ENCODE data around the gene TMEM225B.
"Not testable (repeated sequence)": the region's sequence is repeated elsewhere in the genome, so short reads cannot be mapped to it uniquely, and the experiment has no call there.

Gene TMEM225B

DNA sequence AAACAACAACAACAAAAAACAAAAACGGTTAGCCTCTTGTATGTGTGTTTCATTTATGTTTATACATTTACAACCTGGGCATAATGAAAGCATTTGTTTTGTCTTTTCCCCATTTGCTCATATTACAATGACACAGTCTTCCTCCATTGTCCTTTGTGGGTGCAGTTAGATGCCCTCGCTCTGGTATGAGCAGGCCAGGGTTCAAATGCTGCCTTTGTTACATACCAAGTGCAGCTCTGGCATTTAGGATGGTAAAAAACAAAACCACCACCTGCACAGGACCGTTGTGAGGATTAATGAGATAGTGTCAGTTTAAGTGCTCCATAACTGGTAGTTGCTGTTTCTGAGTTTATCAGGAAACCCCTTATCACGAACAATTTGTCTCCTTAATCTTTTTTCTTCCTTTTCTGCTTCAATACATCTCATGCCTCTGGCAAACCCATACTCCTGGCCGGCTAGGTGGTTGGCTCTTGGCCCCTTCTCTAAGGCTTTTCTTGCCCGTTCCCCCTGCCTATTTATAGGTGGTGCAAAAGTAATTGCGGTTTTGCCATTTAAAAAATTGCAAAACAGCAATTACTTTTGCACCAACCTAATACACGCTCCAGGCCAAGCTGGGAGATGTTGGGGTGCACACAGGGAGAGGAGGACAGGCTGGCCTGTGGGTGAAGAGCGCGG lies 18.6 kb upstream of the TMEM225B start:
- no peak for DNase-seq (ENCODE audit: low spot score)

DNA sequence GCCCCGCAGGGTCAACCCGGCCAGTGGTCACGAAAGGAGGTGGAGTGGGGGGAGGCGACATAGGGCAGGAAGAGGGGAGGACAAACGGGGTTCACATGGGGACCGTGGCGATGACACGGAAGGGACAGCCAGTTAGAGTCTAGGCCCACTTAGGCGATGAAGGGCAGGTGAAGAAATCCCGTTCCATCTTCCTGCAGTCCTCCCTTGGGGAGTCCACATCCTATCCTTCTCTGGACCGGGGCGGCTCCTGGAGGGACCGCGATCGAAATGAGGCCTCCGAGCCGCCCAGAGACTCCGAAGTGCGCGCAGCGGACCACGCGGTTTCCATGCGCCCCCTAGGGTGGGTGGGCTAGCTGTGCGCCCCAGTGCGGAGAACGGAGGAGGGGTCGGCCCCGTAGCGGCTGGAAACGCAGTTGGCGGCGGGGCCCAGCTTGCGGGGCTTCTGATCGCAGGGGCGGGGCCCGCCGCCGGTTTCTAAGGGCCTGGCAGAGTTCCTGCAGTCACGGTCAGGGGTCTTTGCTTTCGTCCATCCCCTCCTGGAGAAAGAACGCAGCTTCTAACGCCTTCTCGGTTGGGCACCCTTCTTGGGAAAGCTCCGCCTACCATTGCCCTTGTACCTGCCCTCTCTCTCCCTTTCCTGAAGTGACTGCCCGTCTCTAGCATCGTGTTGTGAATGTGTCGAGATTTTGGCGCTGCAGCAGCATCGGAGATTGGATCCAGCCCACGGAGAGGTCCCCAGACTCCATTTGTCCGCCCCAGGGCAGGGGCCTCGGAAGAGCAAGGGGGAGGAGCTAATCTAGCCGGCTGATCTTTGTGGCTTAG lies 17.9 kb upstream of the TMEM225B start:
- DNase-seq (ENCODE audit: low spot score), result peak; percentile 87

DNA sequence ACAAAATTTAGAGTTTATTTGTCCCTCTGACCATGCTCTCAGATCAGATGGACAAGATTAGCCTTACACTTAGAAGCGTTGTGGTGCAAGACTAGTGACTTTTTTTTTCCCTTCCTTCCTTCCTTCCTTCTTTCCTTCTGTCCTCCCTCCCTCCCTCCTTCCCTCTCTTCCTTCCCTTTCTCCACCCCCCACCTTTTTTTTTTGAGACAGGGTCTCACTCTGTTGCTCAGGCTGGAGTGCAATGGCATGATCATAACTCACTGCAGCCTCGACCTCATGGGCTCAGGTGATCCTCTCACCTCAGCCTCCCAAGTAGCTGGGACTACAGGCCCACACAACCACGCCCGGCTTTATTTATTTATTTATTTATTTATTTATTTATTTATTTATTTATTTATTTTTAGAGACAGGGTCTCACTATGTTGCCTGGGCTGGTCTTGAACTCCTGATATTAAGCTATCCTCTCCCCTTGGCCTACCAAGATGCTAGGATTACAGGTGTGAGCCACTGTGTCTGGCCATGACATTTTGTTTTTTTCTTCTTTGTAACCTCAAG lies 17.2 kb upstream of the TMEM225B start:
- DNase-seq (ENCODE audit: low spot score), result not testable (repeated sequence)

DNA sequence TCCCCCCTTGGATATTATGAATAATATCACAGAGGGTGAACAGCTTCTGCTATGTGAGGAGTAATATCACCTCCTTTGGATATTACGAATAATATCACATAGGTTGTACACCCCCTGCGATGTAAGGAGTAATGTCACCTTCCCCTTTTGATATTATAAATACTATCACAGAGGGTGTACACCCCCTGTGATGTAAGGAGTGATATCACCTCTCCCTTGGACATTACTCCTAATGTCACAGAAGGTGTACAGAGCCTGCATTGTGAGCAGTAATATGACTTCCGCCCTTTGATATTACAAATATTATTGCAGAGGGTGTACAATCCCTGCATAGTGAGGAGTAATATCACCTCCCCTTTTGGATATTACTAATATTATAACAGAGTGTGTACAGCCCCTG lies 9.2 kb upstream of the TMEM225B start:
- no peak for DNase-seq (ENCODE audit: low spot score)

DNA sequence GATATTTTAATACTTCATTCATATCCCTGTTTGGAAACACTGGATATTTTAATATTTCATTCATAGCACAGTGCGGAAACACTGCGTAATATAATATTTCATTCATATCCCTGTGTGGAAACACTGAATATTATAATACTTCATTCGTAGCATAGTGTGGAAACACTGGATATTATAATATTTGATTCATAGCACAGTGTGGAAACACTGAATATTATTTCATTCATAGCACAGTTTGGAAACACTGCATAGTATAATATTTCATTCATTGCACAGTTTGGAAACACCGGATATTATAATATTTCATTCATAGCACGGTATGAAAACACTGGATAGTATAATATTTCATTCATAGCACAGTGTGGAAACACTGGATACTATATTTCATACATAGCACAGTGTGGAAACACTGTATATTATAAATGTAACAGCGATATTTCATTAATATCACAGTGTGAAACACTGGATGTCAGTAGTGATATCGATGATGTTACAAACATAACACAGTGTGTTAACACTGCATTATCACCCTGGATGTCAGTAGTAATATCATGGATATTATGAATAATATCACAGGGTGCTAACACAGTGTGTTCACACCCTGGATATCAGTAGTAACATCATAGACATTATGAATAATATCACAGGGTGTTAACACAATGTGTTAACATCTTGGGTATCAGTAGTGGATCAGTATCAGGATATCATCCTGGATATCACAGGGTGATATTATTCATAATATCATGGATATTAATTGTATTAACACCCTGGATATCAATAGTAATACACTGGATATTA lies 2.9 kb upstream of the TMEM225B start:
- no peak for DNase-seq (ENCODE audit: low spot score)

DNA sequence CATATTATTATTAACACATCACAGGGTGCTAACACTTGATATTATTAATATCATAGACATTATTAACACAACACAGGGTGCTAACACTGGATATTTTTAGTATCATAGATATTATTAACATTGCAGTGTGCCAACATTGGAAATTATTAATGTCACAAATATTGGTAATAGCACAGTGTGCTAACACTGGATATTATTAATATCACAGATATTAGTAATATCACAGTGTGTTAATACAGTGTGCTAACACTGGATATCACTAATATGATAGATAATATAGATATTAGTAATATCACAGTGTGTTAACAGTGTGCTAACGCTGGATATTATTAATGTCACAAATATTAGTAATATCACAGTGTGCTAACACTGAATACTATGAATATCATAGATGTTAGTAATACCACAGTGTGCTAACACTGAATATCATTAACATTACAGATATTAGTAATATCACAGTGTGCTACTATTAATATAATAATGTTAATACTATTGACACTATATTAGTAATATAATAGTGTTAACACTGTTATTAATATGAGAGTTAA lies 1.6 kb upstream of the TMEM225B start:
- DNase-seq (ENCODE audit: low spot score), result no peak

DNA sequence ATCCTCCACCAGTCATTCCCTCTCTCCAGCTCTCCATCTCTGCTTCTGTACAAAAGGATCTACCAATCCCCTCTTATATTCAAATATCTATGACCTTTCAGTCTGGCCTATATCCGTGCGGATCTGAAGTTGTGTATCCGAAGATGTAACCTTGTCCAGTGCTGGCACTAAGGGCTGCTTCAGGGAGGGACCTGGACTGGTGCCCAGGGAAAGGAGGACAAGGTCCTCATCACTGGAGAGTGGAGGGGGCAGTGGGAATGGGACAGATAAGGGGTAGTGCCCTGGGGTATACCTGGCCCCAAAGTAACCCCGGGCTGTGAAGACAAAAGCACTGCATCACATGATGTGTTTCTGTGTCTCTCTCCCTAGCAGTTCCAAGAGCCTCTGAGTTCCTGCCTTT lies 1.8 kb downstream of the TMEM225B start:
- no peak for DNase-seq (ENCODE audit: low spot score)

DNA sequence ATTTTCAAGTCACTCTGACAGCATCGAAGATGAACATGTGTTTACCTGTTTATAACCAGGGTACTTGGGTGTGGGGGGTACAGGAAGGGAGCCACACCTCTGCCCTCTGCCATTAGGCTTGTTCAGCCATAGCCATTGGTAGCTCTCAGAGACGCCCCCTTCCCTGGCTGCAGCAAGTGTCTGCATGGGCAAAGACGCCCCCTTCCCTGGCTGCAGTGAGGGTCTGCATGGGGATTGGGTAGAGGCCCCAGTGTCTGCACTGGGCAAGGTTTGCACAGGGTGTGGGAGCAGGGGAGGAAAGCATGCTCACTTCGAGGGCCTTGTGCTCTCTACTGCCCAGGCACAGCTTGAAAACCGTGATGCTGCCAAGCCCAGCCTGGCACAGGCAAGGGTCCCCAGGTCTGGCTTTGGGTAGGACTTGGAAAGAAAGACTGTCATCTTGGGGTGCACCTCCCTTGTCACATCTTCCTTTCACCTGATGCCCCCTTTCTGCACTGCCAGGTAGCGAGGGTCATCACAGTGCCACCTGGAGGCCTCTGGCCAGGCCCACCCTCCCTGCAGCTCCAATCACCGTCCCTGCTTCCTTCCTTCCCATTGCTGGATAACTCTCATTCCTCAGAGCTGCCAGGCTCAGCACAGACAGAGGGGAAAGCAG lies 3.7 kb downstream of the TMEM225B start:
- no peak for DNase-seq (ENCODE audit: low spot score)

DNA sequence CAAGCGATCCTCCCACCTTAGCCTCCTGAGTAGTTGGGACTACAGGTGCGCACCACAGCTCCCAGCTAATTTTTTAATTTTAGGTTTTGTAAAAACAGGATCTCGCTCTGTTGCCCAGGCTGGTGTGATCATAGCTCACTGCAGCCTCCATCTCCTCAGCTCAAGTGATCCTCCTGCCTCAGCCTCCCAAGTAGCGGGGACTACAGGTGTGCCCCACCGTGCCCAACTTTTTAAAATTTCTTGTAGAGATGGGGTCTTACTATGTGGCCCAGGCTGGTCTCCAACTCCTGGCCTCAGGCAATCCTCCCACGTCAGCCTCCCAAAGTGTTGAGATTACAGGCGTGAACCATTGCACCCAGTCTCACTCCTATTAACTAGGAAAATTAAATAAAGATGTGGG lies 7.5 kb downstream of the TMEM225B start:
- DNase-seq (ENCODE audit: low spot score), result no peak

DNA sequence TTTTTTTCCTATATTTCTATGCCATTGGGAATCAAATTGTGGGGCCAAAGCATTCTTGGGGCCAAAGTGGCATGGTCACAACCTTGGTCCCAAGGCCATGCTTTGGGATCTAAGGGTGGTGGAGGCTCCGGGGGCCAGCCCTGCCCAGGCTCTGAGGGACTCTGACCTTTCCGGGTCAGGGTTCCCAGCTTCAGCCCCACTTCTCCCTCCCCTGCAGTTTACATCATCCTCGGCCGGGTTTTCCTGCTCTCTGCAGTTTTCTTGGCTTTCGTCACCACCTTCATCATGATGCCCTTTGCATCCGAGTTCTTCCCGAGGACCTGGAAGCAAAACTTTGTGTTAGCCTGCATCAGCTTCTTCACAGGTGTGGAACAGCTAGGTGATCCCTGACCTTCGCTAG lies 8.5 kb downstream of the TMEM225B start:
- no peak for DNase-seq (ENCODE audit: low spot score)

DNA sequence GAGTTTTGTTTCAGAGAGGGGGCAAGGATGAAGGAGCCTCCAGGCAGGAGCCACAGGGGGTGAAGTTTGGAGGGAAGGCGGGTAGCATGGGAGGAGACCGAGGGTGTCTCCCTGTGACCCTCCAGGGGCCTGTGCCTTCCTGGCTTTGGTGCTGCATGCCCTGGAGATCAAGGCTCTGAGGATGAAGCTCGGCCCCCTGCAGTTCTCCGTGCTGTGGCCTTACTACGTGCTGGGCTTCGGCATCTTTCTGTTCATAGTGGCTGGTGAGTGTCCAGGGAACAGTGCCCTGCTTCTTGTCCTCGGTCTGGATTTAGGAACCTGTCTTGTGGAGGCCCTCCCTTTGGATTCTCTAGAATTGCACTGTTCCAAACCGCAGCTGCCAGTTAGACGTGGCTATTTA lies 9.5 kb downstream of the TMEM225B start:
- no peak for DNase-seq (ENCODE audit: low spot score)

DNA sequence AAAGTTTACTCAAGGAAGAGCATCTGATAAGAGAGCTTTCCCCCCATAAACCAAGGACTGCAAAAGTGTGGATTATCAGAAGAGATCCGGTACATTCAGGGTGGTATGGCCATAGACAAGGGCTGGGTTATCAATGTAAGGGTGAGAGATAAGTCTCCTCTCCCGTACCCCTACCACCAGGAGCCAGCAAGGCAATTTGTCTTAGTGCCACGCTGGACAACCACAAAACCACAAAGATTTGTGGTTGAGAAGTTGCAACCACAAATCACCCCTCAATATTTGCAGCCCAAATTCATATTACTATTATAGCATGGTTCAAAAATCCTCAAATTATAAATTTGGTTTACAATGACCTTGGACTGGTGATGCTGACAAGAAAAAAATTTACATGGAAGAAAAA lies 16.4 kb downstream of the TMEM225B start:
- DNase-seq (ENCODE audit: low spot score), result peak; percentile 14

DNA sequence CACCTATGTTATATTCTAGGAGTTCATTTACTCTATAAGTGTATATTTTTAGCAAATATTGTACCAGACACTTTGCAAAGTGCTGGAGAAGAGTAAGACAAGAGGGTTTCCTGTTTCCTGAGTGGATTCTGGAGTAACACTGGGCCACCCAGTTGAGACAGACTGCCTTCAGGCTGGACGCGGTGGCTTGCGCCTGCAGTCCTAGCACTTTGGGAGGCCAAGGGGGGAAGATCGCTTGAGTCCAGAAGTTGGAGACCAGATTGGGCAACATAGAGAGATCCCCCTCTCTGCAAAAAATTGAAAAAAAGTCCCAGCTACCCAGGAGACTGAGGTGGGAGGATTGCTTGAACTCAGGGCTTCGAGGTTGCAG lies 17.9 kb downstream of the TMEM225B start:
- peak; percentile 35 for DNase-seq (ENCODE audit: low spot score)

DNA sequence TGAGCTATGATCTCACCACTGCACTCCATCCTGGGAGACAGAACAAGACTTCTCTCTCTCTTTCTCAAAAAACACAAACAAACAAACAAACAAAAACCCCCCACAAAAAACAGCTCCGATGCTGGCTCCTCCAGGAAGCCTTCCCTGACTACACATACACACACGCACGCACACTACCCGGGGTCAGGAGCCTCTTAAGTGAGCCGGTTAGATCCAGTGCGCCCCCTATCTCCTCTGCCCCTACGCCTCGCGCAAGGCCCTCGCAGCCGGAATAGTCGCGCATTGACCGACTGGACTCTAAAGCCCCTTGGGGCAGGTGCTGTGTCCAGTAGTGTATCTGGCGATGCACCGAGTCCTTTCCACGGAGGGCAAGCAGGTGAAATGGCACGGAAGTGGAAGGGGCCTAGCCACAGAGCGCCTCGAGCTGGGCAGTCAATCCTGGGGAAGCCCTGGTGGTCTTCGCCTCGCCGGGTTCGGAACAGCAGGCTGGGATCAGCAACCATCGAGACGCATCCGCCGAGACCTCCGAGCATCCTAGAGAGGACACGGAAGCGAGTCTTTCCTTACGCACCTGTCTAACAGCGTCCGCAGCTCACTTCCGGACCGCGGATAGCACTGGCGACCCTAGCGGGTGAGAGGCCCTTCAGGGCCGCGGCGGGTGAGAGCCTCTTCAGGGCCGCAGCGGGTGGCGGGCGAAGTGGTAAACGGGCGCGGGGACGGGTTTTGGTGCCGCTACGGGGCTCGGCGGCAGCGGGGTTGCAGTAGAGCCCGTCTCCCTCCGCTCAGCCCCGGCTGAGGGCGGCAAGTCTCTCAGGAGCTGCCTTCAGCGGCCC lies 18.5 kb downstream of the TMEM225B start, which contains the start of gene ZSCAN25:
ZSCAN25 (plus strand) TSS at position 588 of the 833 bp plus-strand sequence. CDS start 2,661 bp downstream, outside the sequence.
- DNase-seq (ENCODE audit: low spot score), result peak; percentile 95

DNA sequence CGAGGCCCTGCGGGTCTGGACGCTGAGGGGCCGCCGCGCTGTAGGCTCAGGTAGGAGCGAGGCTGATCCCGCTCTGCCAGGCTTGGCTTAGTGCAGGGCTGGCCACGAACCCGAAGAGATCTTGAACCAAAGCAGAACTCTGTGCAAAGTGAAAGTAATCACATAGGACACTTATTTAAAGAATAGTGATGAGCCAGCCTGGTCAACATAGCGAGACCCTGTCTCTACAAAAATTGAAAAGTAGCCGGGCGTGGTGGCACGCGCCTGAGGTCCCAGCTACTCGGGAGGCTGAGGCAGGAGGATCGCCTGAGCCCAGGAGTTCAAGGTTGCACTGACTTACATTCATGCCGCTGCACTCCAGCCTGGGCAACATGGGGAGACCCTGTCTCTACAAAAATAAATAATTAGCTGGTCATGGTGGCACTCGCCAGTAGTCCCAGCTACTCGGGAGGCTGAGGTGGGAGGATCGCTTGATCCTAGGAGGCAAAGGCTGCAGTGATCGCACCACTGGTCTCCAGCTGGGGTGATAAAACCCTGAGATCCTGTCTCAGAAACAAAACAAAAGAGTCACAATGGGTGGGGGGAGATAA lies 19.2 kb downstream of the TMEM225B start:
- no peak for DNase-seq (ENCODE audit: low spot score)

DNA sequence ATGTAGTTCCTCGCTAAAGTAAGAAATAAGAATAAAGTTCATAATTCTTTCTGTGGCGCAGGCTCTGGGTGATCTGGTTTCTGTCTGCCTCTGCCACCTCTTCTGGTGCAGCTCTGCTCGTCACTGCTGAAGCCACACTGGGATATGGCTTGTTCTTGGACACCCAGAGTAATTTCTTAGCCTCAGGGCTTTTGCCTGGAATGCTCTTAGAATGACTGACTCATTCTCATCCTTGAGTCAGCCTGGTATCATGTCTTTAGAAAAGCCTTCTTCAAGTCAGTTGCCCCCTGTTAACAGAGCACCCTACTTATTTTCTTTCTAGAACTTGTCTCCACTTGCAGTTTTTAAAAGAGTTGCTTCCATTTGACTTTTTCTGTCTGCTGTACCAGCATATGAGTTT lies 20.7 kb downstream of the TMEM225B start:
- DNase-seq (ENCODE audit: low spot score), result peak; percentile 25

DNA sequence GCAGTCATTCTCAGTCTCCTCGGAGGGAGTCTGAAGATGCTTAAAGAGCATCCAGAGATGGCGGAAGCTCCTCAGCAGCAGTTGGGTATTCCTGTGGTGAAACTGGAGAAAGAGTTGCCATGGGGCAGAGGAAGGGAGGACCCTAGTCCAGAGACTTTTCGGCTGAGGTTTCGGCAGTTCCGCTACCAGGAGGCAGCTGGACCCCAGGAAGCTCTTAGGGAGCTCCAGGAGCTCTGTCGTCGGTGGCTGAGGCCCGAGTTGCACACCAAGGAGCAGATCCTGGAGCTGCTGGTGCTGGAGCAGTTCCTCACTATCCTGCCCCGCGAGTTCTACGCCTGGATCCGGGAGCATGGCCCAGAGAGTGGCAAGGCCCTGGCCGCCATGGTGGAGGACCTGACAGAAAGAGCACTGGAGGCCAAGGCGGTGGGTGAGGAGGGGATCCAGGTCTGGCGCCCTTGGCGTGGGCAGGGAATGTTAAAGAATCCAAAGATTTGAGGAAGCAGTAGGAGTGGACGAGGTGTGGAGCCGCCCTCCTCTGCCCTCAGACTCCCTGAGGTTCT lies 21.6 kb downstream of the TMEM225B start:
- peak; percentile 37 for DNase-seq (ENCODE audit: low spot score)

DNA sequence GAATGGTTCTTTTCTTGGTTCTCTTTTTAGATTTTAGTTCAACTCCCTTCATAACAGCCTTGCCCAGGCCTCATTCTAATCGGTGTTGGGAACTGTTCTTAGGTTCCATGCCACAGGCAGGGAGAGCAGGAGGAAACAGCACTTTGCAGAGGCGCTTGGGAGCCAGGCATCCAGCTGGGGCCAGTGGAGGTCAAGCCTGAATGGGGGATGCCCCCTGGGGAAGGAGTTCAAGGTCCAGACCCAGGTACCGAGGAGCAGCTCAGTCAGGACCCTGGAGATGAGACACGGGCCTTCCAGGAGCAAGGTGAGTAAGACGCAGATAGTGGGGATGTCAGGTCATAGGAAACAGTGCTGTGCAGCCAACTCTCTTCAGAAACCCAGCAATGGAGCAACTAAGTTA lies 23.2 kb downstream of the TMEM225B start:
- peak; percentile 24 for DNase-seq (ENCODE audit: low spot score)

DNA sequence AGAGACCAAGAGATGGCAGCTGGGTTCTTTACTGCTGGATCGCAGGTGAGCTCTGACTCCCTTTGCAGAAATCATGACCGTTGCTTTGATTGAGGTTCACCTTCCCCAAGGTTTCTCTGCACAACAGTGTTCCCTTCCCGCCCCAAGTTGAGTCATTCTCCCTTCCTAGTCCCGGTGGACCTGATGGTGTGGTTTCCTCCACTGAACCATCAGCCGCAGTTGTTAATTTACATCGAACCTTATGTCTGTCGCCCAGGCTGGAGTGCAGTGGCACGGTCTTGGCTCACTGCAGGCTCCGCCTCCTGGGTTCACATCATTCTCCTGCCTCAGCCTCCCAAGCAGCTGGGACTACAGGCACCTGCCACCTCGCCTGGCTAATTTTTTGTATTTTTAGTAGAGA lies 24.5 kb downstream of the TMEM225B start:
- peak; percentile 11 for DNase-seq (ENCODE audit: low spot score)
